Naive B cell (primary cell): ENCODE data around the gene ZNF883. TPM values are rescaled to one million over a fixed set of nuclear protein-coding genes. Genes with fewer than 3 reads are reported as not detected.
"Not testable (repeated sequence)": the region's sequence is repeated elsewhere in the genome, so short reads cannot be mapped to it uniquely, and the experiment has no call there.

ENCODE experiments used
- ATAC-seq, 2 donors: fragments of 150-1000 bp; cut with Tn5 transposase; 2 replicates each; pipeline ENCODE4 v1.10.0; 2021; ENCODE audit warnings: low read depth in 2 of 2, mild to moderate bottlenecking in 2 of 2, moderate library complexity in 2 of 2
- DNase-seq: peaks from one replicate; pipeline ENCODE4 v3.0.0; 2022
- H3K27ac Mint-ChIP-seq, 6 donors: one replicate each; pipeline ENCODE4 v1.8.0; 2020 to 2022; ENCODE audit warnings: mild to moderate bottlenecking in 6 of 6, mixed read lengths in 6 of 6, moderate library complexity in 5 of 6, inconsistent platforms in 2 of 6
- H3K27me3 Mint-ChIP-seq, 3 donors: one replicate each; pipeline ENCODE4 v1.8.0; 2021 to 2022; ENCODE audit warnings: mixed read lengths in 3 of 3, mild to moderate bottlenecking in 1 of 3
- H3K36me3 Mint-ChIP-seq, 2 donors: one replicate each; pipeline ENCODE4 v1.8.0; 2020 to 2022; ENCODE audit warnings: mixed read lengths in 2 of 2, inconsistent platforms in 1 of 2, mild to moderate bottlenecking in 1 of 2
- H3K4me1 Mint-ChIP-seq, 3 donors: one replicate each; pipeline ENCODE4 v1.8.0; 2020 to 2022; ENCODE audit warnings: mixed read lengths in 3 of 3, inconsistent platforms in 1 of 3, mild to moderate bottlenecking in 1 of 3, moderate library complexity in 1 of 3
- H3K4me3 Mint-ChIP-seq, 8 donors: one replicate each; pipeline ENCODE4 v1.8.0; 2020 to 2022; ENCODE audit warnings: mild to moderate bottlenecking in 8 of 8, mixed read lengths in 8 of 8, moderate library complexity in 8 of 8, inconsistent platforms in 2 of 8
- H3K9me3 Mint-ChIP-seq, 7 donors: one replicate each; pipeline ENCODE4 v1.8.0; 2020 to 2022; ENCODE audit warnings: mixed read lengths in 7 of 7, mild to moderate bottlenecking in 5 of 7, inconsistent platforms in 2 of 7, moderate library complexity in 1 of 7
- polyA plus RNA-seq, 6 donors: library from polyadenylated mRNA; unstranded; fragments of 300-500 nt; fragmentation: Illumina TruSeq; gene quantifications; one replicate each; pipeline ENCODE4 v1.2.3, GENCODE V29; 2021; ENCODE audit warnings: low read depth in 6 of 6

Gene ZNF883
- 1 to 10 TPM in 3 of 6 donors, under 1 TPM in 2, not detected in 1; 0.60 to 3.2 (median 2.2) TPM for polyA plus RNA-seq

DNA sequence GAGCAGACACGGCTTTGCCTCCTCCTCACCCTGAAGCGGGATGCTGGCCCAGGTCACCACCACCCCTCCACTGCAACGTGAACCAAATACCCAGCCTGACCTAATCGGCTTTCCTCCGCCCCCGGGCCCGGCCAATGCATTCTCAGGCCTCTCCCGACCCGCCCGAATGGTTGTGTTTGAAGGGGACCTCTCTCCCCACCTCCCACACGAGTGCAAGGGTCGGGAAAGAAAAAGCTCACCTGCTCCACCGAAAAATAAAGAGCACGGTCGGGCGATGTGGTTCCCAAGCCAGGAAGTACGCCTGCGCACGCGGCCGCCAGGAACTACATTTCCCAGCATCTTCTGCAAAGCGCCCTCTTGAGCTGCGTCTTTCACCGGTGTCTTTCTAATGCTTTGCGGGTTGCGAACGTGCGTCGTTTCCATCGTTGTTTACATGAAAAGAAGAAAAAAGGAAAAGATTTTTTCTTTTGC, at the start of gene ZNF883:
Gene ZNF883, minus strand, starts transcription at position 282 of the 471 bp plus-strand sequence.
- Mint-ChIP-seq H3K27ac (peak within 1 kb of the TSS in 3 of 6 donors; percentile 21 to 91 (median 79)), H3K36me3 (peaks cover 15 to 21% of the 10 kb centered on the region in 2 donors), H3K9me3 (peaks cover 10 to 82% (median 46%) of the 10 kb centered on the region in 7 donors), H3K4me1 (peaks cover 4 to 9% (median 8%) of the 10 kb centered on the region in 3 donors), H3K27me3 (peaks cover 23 to 33% (median 29%) of the 10 kb centered on the region in 3 donors), H3K4me3 (peak within 1 kb of the TSS; percentile 76 to 92 (median 87))
- DNase-seq (peak; percentile 3), ATAC-seq (peak; percentile 52 to 63)

DNA sequence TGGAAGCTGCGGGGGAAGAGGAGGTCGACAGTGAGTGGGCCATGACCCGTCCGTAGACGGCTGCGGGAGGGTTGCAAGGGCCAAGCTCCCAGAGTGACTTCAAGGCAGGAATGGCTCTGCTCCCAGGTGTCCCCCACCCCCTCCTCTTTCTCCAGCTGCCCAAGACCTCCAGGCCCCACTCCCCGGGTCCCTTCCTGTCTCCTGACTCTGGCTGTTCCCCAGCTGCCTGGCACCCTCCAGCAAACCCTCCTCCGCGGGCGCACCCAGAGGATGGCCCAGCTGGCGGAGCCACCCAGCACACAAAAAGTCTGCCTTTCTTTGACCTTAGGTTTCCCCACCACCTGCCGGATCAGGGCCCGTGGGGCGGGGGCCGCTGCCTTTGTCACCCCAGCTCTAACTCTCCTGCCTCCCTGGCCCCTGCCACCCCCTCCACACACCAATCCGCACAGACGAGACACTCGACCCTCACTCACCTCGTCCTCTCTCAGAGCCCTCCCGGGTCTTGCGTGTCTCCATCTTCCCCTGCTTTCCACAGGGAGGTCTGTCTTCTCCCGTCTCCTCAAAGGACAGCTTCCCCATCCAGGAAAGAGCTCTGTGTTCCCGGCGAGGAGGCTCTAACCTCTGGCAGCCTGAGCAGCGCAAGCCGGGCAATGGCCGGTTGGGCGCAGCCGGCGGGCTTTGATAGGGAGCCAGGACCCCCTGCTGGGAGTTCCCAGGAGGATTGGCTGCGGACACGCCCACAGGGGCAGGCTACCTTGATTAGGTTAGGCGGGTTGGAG, 49.3 kb upstream of the ZNF883 start:
- H3K9me3 Mint-ChIP-seq = peaks cover 0 to 19% (median 12%) of the 10 kb centered on the region in 7 donors

DNA sequence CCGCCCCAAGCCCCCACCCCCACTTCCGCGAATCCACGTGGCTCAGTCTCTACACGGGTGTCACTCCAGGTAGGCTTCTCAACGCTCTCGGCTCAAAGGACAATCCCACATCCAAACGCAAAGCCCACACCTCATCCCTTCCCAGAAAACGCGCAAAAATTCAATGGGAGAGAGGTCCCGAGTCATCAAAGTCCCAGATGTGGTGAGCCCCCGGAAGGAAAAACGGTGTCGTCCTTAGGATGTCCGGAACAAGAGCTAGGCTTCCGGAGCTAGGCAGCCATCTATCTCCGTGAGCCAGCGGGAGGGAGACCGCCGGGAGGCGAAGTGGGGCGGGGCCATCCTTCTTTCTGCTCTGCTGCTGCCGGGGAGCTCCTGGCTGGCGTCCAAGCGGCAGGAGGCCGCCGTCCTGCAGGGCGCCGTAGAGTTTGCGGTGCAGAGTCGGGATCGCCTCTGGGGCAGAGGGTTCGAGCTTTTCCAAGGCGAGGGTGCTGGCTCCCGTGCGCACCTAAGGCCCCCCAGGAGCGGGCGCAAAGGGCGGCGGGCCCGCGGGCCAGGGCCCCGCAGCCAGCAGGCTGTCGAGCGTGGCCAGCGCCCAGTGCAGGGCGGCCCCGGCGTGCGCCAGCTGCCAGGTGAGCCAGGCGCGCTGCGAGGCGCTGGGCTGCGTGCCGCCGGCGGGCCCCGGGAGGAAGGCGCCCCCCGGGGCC, 47.7 kb upstream of the ZNF883 start:
- ATAC-seq, H3K4me1 Mint-ChIP-seq, DNase-seq: not testable (repeated sequence)
- Mint-ChIP-seq H3K27me3 (peaks cover 9 to 14% (median 11%) of the 10 kb centered on the region in 3 donors), H3K9me3 (peaks cover 0 to 19% (median 12%) of the 10 kb centered on the region in 7 donors), H3K36me3 (peaks cover 11 to 12% of the 10 kb centered on the region in 2 donors), H3K27ac (peak overlapping the region in 3 of 6 donors; percentile 51 to 94 (median 82)), H3K4me3 (peak overlapping the region in 6 of 8 donors; percentile 4 to 75 (median 63))

More for the DNA sequence above, 49.3 kb upstream of the ZNF883 start:
- H3K36me3 Mint-ChIP-seq = peaks cover 11 to 12% of the 10 kb centered on the region in 2 donors
- peaks cover 9 to 14% (median 11%) of the 10 kb centered on the region in 3 donors for H3K27me3 Mint-ChIP-seq
- not testable (repeated sequence) for H3K4me1 Mint-ChIP-seq, ATAC-seq, H3K27ac Mint-ChIP-seq, DNase-seq, H3K4me3 Mint-ChIP-seq

DNA sequence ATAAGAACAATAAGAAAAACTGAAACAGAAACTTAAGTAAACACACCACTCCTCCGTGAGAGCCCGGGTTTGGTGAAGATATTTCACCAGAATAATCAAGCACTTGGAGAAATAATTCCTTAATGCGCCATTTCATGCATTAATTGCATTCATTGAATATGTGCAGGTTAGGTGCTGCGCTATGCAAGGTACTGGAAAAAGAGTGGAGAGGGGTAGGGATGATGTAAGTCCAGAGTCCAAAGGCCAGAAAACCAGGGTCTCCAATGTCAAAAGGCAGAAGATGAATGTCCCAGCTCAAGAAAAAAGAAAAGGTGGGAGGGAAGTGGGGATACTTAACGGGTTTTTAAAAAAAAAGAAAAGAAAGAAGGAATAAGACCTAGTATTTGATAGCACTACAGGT, 45.2 kb upstream of the ZNF883 start:
- Mint-ChIP-seq H3K4me3 (no peak overlapping the region), H3K4me1 (peaks cover 0 to 7% (median 0%) of the 10 kb centered on the region in 3 donors), H3K9me3 (peaks cover 0 to 19% (median 12%) of the 10 kb centered on the region in 7 donors), H3K36me3 (peaks cover 11 to 12% of the 10 kb centered on the region in 2 donors), H3K27ac (no peak overlapping the region), H3K27me3 (peaks cover 9 to 14% (median 11%) of the 10 kb centered on the region in 3 donors)
- peak in 1 of 2 donors; percentile 12 for ATAC-seq
- DNase-seq = no peak

DNA sequence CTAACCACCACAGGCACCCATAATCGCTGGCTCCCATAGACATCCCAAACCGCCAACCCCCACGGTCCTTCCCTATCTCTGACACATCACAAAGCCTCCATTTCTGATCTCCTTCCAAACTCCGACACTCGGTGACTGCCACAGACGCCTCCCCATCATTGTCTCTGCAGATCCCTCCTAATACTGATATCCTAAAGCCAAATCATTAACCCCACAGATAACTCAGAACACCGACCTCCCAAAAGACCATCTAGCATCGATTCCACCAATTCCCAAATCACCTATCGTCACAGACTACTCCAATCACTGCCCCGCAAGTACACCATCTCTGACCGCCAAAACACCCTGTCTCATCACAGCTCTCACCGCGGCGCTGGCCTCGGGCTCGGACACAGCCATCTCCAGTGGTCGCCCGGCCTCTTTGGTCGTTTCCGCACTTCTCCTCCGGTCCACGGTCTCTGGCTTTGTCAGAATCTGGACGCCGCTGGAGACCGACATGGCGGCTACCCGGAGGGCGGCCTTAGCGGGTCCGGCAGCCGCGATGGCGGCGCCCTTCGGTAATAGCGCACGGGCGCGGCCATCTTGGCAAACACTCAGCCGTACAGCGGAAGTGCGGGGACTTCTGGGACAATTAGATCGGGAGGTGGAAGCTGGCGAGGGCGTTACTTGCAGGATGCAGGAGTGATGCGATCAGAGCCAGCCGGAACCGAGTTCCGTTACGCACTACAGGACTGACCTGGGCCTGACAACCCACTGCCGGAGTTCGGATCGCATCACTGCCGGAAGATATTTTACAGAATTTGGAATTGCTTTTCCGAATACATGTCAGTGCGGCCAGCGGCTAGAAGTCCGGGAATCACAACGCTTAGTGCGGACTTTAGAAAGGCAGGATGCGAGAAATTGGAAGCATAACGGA, 44.5 kb upstream of the ZNF883 start, which contains the start of gene ZFP37:
Gene ZFP37, minus strand, starts transcription at position 534 of the 916 bp plus-strand sequence. Its CDS starts 36 bp downstream, at position 498.
- Mint-ChIP-seq H3K27ac (no peak within 1 kb of the TSS), H3K4me3 (no peak within 1 kb of the TSS), H3K27me3 (peaks cover 9 to 14% (median 11%) of the 10 kb centered on the region in 3 donors), H3K4me1 (peaks cover 0 to 7% (median 0%) of the 10 kb centered on the region in 3 donors), H3K36me3 (peaks cover 11 to 12% of the 10 kb centered on the region in 2 donors), H3K9me3 (peaks cover 0 to 19% (median 12%) of the 10 kb centered on the region in 7 donors)
- peak; percentile 86 to 93 for ATAC-seq
- DNase-seq = peak; percentile 63

DNA sequence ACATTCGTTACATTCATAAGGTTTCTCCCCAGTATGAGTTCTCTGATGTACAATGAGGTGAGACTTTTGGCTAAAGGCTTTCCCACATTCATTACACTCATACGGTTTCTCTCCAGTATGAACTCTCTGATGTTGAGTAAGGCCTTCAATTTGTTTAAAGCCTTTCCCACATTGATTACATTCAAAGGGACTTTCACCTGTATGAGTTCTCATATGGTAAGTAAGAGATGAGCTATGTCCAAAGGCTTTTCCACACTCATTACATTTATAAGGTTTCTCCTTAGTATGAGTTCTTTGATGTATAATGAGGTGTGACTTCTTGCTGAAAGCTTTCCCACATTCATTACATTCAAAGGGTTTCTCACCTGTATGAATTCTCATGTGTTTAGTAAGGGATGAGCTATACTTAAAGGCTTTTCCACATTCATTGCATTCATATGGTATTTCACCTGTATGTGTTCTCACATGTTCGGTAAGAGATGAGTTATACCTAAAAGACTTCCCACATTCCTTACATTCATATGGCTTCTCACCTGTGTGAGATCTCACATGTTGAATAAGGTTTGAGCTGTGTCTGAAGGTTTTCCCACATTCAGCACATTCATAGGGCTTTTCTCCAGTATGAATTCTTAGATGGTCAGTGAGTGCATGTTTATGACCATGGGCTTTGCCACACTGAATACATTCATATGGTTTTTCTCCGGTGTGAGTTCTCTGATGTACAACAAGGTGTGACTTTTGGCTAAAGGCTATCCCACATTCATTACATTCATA, 31.1 kb upstream of the ZNF883 start:
- no peak for ATAC-seq
- Mint-ChIP-seq H3K4me3 (no peak overlapping the region), H3K27ac (no peak overlapping the region), H3K27me3 (peaks cover 0 to 5% (median 0%) of the 10 kb centered on the region in 3 donors), H3K9me3 (peaks cover 18 to 91% (median 85%) of the 10 kb centered on the region in 7 donors), H3K36me3 (peaks cover 39 to 56% of the 10 kb centered on the region in 2 donors), H3K4me1 (no peaks in the 10 kb centered on the region)
- no peak for DNase-seq

DNA sequence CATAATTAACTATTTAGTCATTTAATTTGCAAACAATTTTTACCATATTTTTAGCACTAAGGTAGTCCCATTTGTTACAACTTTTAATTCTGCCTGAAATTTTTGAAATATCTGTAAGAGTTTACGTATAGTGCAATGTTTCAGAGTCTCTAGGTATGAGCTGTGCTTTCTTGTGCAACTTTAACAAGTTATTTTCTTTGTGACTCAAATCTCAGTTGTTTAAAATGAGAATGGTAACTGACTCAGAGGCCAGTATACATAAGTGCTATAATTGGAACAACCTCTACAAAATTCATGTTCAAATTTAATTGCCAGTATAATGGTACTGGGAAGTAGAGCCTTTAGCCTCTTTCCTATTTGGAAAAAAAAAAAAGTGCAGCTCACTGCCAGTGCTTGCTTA, 14.2 kb upstream of the ZNF883 start:
- no peaks in the 10 kb centered on the region for H3K4me1 Mint-ChIP-seq
- no peak overlapping the region for H3K27ac Mint-ChIP-seq
- DNase-seq (no peak), ATAC-seq (no peak)
- peaks cover 24 to 39% of the 10 kb centered on the region in 2 donors for H3K36me3 Mint-ChIP-seq
- H3K4me3 Mint-ChIP-seq = no peak overlapping the region
- H3K27me3 Mint-ChIP-seq = peaks cover 11 to 26% (median 14%) of the 10 kb centered on the region in 3 donors
- peaks cover 23 to 78% (median 60%) of the 10 kb centered on the region in 7 donors for H3K9me3 Mint-ChIP-seq

DNA sequence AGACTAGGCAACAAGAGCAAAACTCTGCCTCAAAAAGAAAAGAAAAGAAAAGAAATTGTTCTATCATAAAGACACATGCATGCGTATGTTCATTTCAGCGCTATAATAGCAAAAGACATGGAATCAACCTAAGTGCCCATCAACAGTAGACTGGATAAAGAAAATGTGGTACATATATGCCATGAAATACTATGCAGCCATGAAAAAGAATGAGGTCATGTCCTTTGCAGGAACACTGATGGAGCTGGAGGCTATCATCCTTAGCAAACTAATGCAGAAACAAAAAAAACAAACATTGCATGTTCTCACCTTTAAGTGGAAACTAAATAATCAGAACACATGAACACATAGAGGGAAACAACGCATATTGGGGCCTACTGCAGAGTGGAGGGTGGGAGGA, 6.3 kb upstream of the ZNF883 start:
- Mint-ChIP-seq H3K36me3 (peaks cover 4 to 26% of the 10 kb centered on the region in 2 donors), H3K4me1 (peaks cover 0 to 3% (median 0%) of the 10 kb centered on the region in 3 donors), H3K4me3 (no peak overlapping the region), H3K27ac (no peak overlapping the region), H3K27me3 (peaks cover 3 to 14% (median 5%) of the 10 kb centered on the region in 3 donors), H3K9me3 (peaks cover 15 to 86% (median 72%) of the 10 kb centered on the region in 7 donors)
- DNase-seq (no peak), ATAC-seq (no peak)

DNA sequence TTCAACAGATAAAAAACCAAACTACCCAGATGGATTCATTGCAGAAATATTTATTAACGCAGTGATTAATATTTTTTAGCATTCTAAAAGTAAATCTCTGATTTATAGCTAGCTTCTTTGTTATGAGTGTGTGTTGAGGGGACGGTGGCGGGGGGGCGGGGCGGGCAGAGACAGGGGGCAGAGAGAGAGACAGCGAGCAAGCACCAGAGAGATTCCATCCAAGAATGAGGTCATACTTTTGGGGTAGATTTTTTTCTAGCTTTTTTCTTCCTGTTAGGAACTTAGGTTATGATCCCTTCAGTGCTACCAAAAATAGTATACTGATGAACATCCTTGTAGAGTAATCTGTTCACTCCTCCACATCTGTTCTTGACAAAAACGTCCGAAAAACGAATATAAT, 500 bp upstream of the ZNF883 start:
- Mint-ChIP-seq H3K36me3 (peaks cover 15 to 17% of the 10 kb centered on the region in 2 donors), H3K9me3 (peaks cover 10 to 81% (median 51%) of the 10 kb centered on the region in 7 donors), H3K27me3 (peaks cover 23 to 33% (median 29%) of the 10 kb centered on the region in 3 donors), H3K27ac (no peak overlapping the region), H3K4me3 (peak overlapping the region; percentile 76 to 92 (median 87)), H3K4me1 (peaks cover 4 to 9% (median 8%) of the 10 kb centered on the region in 3 donors)
- no peak for ATAC-seq
- no peak for DNase-seq

DNA sequence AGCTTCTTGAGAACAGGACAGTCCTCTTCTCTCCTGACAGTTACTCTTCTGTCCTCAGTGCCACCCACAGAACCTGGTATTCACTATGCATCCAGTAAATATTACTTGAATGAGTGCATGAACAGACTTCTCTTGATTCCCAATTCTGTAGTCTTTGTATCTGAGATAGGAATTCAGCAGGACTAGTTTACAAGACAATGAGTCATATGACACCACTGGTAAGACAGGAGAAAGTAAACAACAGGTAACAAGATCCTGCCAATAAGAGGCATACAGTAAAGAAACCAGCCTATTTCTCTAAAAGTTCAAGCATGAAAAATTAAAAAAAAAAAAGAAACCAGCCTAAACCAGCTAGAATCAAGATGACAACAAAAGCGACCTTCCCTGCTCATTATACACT, 6.2 kb downstream of the ZNF883 start:
- no peak for DNase-seq
- Mint-ChIP-seq H3K27ac (no peak overlapping the region), H3K4me3 (no peak overlapping the region), H3K36me3 (peaks cover 38 to 47% of the 10 kb centered on the region in 2 donors), H3K9me3 (peaks cover 13 to 89% (median 45%) of the 10 kb centered on the region in 7 donors), H3K27me3 (peaks cover 5 to 8% (median 8%) of the 10 kb centered on the region in 3 donors), H3K4me1 (no peaks in the 10 kb centered on the region)
- ATAC-seq = no peak

DNA sequence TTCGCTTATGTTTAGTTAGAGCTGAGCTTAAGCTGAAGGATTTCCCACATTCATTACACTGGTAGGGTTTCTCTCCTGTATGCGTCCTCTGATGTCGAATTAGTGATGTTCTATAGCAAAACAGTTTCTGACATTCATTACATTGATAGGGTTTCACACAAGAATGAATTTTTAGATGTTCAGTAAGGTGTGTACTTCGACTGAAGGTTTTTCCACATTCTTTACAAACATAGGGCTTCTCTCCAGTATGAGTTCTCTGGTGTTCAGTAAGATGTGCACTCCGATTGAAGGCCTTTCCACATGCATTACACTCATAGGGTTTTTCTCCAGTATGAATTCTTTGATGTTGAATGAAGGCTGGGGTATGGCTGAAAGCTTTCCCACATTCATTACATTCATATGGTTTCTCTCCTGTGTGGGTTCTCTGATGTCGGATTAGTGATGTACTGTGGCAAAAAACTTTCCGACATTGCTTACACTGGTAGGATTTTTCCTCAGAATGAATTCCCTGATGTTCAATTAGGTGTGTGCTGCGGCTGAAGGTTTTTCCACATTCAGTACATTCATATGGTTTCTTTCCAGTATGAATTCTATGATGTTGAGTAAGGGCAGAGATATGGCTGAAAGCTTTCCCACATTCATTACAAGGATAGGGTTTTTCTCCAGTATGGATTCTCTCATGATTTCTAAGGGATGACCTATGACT, 14.6 kb downstream of the ZNF883 start:
- peaks cover 0 to 4% (median 0%) of the 10 kb centered on the region in 3 donors for H3K27me3 Mint-ChIP-seq
- ATAC-seq (no peak), DNase-seq (no peak)
- H3K36me3 Mint-ChIP-seq = peaks cover 54 to 58% of the 10 kb centered on the region in 2 donors
- H3K27ac Mint-ChIP-seq = no peak overlapping the region
- no peaks in the 10 kb centered on the region for H3K4me1 Mint-ChIP-seq
- H3K9me3 Mint-ChIP-seq = peaks cover 17 to 89% (median 68%) of the 10 kb centered on the region in 7 donors
- H3K4me3 Mint-ChIP-seq = no peak overlapping the region
